Lung (tissue), 12 donors: ENCODE results near the gene POLN. TPM values are rescaled to one million over a fixed set of nuclear protein-coding genes. Genes with fewer than 3 reads are reported as not detected.
A peak's percentile ranks its signal among the peaks of the same experiment; 100 is the strongest.

Experiments
- ATAC-seq: fragments of 200-7000 bp; cut with Tn5 transposase; one replicate; pipeline ENCODE4 v1.9.1; 2020; ENCODE audit warnings: moderate number of reproducible peaks; ENCODE audit not compliant: insufficient read depth, low FRiP score
- DNase-seq, 3 donors: peaks; one replicate each; pipeline ENCODE4 v3.0.0-alpha.2; 2013 to 2017
- H3K27ac ChIP-seq, 2 donors: one replicate each; pipeline ENCODE4 v1.5.1; 2013; ENCODE audit warnings: mild to moderate bottlenecking in 2 of 2, moderate library complexity in 2 of 2, control low read depth in 1 of 2, inconsistent platforms in 1 of 2, low read depth in 1 of 2, low read length in 1 of 2
- H3K27me3 ChIP-seq, 3 donors: one replicate each; pipeline ENCODE4 v1.5.1; 2013; ENCODE audit warnings: low read length in 2 of 3; ENCODE audit not compliant: control insufficient read depth in 3 of 3, insufficient read depth in 3 of 3
- H3K36me3 ChIP-seq, 4 donors: one replicate each; pipeline ENCODE4 v1.5.1; 2013; ENCODE audit warnings: low read length in 4 of 4, mild to moderate bottlenecking in 1 of 4, moderate library complexity in 1 of 4; ENCODE audit not compliant: control insufficient read depth in 4 of 4, insufficient read depth in 4 of 4
- H3K4me1 ChIP-seq, 5 donors: one replicate each; pipeline ENCODE4 v1.5.1; 2013; ENCODE audit warnings: low read length in 5 of 5, mild to moderate bottlenecking in 2 of 5, moderate library complexity in 1 of 5; ENCODE audit not compliant: control insufficient read depth in 5 of 5, insufficient read depth in 5 of 5
- H3K4me3 ChIP-seq: one replicate; pipeline ENCODE4 v1.5.1; 2013; ENCODE audit warnings: mild to moderate bottlenecking, control low read depth, moderate library complexity
- H3K9ac ChIP-seq, 2 donors: one replicate each; pipeline ENCODE4 v1.5.1; 2013; ENCODE audit warnings: low read length in 2 of 2, control low read depth in 1 of 2; ENCODE audit not compliant: insufficient read depth in 1 of 2
- H3K9me3 ChIP-seq, 4 donors: one replicate each; pipeline ENCODE4 v1.5.1; 2013; ENCODE audit warnings: low read length in 3 of 4, mild to moderate bottlenecking in 1 of 4, moderate library complexity in 1 of 4; ENCODE audit not compliant: control insufficient read depth in 4 of 4, insufficient read depth in 3 of 4
- WGBS, 2 donors: extraction: QIAGEN DNeasy Blood & Tissue Kit; methylation state at CpG; one replicate each; pipeline ENCODE4 v1.1.7; 2013; 5-methylcytosine and 5-hydroxymethylcytosine counted together
- polyA plus RNA-seq, 2 donors: library from polyadenylated mRNA; stranded (reverse); fragments of 200-250 nt; gene quantifications; one replicate each; pipeline ENCODE4 v1.2.1, GENCODE V29; 2013
- total RNA-seq, 2 donors: library from RNA; depleted of rRNA in 1 of 2; stranded (reverse); fragments of >200 nt in 1 of 2; gene quantifications; one replicate each; pipeline ENCODE4 v1.2.1, GENCODE V29; 2014 to 2021
- TF ChIP-seq, protein P1 (sequence below): IDR thresholded peaks from 2 replicates; pipeline ENCODE4 v1.5.1; 2012; ENCODE audit warnings: mild to moderate bottlenecking; ENCODE audit errors: control extremely low read depth, extremely low read depth
- donor health status: control.
- donor health status: control.
- donor health status: Bipolar disorder and iron deficiency.
- donor health status: healthy.
- donor health status: DM: yes; HTN: yes; CAD: no.

Gene POLN
- total and polyA plus RNA-seq, 4 donors, result 0.68 to 3.7 (median 2.2) TPM

DNA sequence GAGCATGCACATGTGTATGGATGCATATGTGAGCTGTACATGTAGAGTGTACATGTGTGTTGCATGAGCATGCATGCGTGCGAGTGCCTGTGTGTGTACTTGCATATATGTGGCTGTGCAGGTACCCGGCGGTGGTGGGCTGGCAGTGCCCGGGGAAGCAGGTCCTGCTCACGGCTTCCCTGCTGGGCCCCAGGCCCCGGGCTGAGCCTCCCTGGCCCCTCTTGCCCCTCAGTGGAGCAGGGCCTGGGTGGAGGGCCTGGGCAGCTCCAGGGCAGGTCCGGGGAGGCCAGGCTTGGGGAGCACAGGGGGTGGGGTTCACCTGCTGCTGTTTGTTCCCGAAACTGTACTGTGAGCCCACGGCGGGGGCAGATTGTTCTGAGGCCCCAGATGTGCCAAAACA lies 173.4 kb downstream of the POLN start:
- DNase-seq, result peak in 1 of 3 donors; percentile 4
- peaks cover 0 to 12% (median 0%) of the 10 kb centered on the region in 5 donors for H3K4me1 ChIP-seq
- TF ChIP-seq, protein P1, sequence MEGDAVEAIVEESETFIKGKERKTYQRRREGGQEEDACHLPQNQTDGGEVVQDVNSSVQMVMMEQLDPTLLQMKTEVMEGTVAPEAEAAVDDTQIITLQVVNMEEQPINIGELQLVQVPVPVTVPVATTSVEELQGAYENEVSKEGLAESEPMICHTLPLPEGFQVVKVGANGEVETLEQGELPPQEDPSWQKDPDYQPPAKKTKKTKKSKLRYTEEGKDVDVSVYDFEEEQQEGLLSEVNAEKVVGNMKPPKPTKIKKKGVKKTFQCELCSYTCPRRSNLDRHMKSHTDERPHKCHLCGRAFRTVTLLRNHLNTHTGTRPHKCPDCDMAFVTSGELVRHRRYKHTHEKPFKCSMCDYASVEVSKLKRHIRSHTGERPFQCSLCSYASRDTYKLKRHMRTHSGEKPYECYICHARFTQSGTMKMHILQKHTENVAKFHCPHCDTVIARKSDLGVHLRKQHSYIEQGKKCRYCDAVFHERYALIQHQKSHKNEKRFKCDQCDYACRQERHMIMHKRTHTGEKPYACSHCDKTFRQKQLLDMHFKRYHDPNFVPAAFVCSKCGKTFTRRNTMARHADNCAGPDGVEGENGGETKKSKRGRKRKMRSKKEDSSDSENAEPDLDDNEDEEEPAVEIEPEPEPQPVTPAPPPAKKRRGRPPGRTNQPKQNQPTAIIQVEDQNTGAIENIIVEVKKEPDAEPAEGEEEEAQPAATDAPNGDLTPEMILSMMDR, result no peak
- peaks cover 0 to 4% (median 0%) of the 10 kb centered on the region in 3 donors for H3K27me3 ChIP-seq
- H3K4me3 ChIP-seq, result no peak overlapping the region
- no peak for ATAC-seq
- H3K36me3 ChIP-seq, result no peaks in the 10 kb centered on the region
- peaks cover 0 to 2% (median 0%) of the 10 kb centered on the region in 4 donors for H3K9me3 ChIP-seq
- H3K9ac ChIP-seq, result no peak overlapping the region
- WGBS, 2 donors, result 84 to 91% methylated on average over 10 to 11 of the region's 11 CpGs
- H3K27ac ChIP-seq, result no peak overlapping the region

DNA sequence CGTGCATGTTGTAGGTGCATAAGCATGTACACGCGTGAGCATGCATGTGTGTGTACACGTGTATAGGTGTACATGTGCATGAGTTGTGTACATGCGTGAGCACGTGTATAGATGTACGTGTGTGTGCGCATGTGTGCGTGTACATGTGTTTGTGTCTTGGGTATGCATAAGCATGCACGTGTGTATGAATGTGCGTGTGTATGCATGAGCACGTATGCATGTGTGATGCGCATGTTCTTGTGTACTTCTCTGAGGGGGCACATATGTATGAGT lies 173.8 kb downstream of the POLN start:
- peaks cover 0 to 4% (median 0%) of the 10 kb centered on the region in 3 donors for H3K27me3 ChIP-seq
- H3K4me3 ChIP-seq, result no peak overlapping the region
- 95 to 97% methylated on average over 13 of the region's 13 CpGs for WGBS, 2 donors
- H3K9me3 ChIP-seq, result peaks cover 0 to 2% (median 0%) of the 10 kb centered on the region in 4 donors
- peak in 1 of 3 donors; percentile 6 for DNase-seq
- peaks cover 0 to 12% (median 0%) of the 10 kb centered on the region in 5 donors for H3K4me1 ChIP-seq
- no peak overlapping the region for H3K9ac ChIP-seq
- H3K27ac ChIP-seq, result no peak overlapping the region
- no peak for ATAC-seq
- TF ChIP-seq, protein P1, result no peak
- H3K36me3 ChIP-seq, result no peaks in the 10 kb centered on the region

GRCh38 chr4:2067446-2068197 lies 174.3 kb downstream of the POLN start:
- ATAC-seq, result no peak
- Histone ChIP-seq H3K27ac (no peak overlapping the region), H3K27me3 (peaks cover 0 to 4% (median 0%) of the 10 kb centered on the region in 3 donors), H3K9me3 (peaks cover 0 to 2% (median 0%) of the 10 kb centered on the region in 4 donors), H3K4me1 (peaks cover 0 to 11% (median 0%) of the 10 kb centered on the region in 5 donors), H3K4me3 (no peak overlapping the region), H3K36me3 (no peaks in the 10 kb centered on the region), H3K9ac (no peak overlapping the region)
- DNase-seq, result peak in 1 of 3 donors; percentile 4
- 85 to 89% methylated on average over 25 to 26 of the region's 26 CpGs for WGBS, 2 donors
- TF ChIP-seq, protein P1, result no peak
